Measurements from ENCODE around the gene SYNE1.
"Not testable (repeated sequence)": the region's sequence is repeated elsewhere in the genome, so short reads cannot be mapped to it uniquely, and the experiment has no call there.

Gene SYNE1

DNA sequence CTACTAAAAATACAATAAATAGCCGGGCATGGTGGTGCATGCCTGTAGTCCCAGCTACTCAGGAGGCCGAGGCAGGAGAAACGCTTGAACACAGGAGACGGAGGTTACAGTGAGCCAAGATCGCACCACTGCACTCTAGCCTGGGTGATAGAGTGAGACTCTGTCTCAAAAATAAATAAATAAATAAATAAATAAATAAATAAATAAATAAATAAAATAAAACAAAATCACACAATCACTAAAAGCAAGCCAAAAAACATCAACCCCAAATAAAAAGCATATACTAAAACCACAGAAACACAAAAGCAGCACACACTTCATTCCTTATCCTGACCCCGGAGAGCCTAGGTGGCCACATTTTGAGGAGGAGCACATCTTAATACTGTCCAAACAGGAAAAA, 498.8 kb downstream of the SYNE1 start:
- not testable (repeated sequence) for DNase-seq (ENCODE audit: low spot score)

DNA sequence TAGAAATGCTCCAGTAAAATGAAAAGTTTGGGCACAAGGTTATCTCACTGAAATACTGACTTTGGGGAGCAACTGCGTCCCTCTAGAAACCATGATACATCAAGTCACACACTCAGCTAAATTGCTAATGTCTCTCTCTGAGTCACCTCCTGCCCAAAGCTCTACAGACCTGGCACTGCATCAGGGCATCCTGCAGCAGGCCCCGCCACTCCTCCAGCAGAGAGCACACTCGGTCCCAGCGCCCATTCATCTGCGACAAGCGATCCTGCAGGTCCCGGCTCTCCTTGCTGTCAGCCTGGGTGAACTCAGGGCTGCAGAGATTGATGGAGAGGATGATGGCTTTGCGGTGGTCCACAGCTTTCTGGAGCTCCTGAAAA, 500.7 kb downstream of the SYNE1 start:
- DNase-seq (ENCODE audit: low spot score) = no peak

DNA sequence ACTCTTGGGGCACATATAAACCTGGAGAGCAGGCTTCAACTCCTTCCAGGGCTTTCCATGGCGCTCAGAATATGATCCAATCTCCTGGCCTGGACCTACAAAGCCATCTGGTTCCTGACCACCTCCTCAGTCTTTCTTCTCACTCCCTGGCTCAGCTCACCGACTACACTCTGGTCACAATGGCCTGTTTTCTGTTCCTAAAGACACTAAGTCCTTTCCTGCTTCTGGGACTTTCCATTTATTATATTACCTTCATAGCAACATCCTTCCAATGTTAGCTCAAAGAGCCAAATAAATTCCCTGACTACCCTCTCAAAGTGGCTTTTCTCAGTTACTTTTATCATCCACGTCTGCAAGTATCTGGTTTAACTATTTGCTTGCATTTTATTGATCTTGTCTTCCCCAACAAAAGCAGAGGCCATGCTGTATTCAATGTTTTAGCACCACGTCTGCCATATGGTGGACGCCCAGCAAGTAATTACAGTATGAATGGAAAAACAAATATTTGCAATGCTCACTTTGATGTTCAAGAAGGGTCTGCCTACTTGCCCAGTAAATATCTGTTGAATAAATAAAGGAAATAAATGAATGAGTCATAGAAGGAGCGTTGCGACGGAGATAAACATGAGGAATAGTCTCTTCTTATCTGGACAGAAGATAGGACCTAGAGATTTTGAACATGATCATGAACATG, 501.3 kb downstream of the SYNE1 start:
- no peak for DNase-seq (ENCODE audit: low spot score)

DNA sequence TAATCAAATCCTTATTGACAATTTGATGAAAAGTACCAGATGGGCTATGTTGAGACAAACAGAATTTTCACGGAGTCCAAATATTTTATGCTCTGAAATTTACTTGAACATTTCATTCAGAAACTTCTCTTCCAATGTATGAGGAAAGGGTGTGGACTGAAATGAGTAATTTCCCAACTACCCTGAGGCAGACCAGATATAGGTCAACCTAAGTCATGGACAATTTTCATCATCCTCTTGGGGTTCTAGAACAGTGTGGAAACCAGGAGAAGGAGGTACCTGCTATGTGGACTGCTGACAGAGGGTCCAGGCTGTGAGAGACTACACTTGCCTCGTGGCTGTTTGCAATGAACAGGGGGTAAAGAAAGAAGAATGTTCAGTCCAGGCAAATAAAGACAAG, 506.7 kb downstream of the SYNE1 start:
- DNase-seq (ENCODE audit: low spot score) = no peak

DNA sequence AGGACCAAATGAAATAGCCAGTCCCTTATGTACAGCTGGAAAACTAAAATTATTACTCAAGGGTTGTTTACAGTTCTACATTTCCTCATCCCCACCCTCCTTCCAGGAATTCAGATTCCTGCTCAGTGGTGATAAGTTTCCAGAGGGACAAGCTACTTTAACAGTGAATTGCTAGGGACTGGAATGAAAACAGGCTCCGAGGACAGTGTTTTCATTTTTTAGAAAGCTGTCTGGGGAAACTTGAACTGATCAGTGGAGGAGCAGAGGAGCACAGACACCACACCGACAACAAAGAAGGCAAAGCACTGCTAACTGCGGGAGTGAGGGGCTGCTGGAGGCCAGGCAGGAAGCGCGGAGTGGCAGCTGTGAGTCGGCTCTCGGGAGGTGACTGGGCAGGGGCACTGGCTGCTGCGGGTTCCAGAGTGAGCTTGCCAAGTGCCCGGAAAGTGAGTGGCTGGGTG, 507.4 kb downstream of the SYNE1 start:
- DNase-seq (ENCODE audit: low spot score) = peak; percentile 73

DNA sequence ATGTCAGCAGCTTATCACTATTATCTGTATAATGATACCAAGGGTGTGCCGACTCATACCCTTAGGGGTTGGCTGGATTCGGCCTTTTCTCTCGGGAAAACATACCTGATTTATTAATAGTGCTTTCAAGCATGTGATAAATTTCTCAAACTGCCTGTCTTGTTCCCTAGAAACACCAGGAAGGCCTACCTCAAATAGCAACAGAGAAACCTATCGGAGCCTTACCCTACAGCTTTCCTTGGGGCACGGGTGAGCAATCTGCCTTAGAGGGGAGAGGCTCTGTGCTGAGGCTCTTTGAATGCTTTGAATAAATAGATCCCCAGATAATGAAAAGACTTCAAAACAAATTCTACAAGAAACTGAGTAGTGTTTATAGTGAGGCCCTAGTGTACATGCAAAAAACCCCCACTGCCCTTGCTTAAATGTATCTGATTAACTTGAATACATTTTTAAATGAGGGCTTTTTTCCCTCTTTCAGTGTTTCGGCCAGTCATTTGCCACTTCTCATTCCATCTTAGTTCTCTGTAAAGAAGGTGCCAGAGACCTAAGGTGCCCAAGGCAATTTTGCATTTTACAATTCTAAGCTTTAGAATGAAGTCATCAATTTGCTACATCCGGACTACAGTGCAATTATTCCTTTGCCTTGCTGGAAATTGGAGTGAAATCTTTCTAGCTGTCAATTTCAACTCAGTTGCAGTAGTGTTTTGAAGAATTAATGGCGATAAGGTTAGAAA, 509.6 kb downstream of the SYNE1 start:
- DNase-seq (ENCODE audit: low spot score) = no peak

DNA sequence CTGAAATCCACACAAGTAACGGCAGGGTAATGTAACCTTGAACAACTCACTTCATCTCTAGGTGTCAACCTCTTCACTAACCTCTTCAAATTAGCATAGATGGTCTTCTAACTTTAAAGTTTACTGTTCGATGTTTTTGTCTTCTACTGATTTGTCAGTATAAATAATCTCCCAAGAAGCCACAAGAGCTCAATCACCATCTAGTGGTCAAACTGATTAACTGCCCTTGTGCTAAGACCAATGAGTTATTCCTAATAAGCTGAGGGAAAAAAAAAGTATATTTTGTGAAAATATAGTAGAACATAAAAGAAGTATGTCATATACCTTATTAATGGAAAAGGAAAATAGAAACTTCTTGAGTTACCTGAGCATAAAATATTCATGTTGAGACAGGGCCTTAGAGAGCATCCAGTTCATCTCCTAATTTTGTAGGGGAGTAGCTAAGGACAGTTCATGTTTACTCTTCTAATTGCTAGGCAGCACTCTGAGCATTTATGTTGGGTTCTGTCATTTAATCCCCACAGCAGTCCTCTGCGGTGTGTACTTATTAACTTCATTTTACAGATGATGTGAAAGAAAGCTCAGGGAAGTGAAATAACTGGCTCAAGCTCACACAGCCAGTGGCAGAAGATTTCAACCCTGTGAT, 512.6 kb downstream of the SYNE1 start:
- peak; percentile 70 for DNase-seq (ENCODE audit: low spot score)

DNA sequence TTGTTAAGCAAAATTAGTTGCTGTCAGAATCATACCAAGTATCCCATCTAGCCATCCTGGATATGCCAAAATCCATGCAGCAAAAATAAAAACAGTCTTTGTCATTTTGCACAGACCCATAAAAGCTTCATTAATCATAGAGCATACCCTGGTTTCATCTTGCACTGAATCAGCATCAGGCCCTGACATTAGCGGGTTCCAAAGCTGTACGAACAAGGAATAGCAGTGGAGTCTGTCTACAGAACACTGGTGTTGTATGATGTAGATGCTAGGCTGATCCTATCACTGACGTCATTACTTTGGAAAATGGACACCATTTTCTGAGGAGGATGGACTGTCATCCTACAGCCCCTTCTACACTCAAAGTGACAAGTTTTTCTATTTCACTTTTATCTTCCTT, 514.1 kb downstream of the SYNE1 start:
- DNase-seq (ENCODE audit: low spot score) = no peak

DNA sequence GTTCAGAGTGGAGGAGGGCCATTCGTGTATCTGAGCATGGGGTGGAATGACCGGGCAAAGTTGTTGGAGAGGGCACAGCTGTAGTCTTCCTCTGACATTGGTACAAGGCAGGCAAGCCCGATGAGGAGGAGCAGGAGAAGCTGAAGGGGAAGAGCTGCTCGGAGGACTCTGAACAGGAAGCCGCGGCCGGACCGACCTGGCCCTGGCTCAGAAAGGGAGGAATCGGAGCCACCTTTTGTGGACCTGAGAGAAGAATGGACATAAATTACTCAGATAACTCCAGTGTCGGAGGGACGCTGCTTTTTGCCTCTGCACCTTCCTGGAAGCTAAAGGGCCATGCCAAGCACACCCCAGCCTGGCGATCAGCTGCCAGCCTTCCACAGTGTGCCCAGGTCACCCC, 514.7 kb downstream of the SYNE1 start:
- no peak for DNase-seq (ENCODE audit: low spot score)

DNA sequence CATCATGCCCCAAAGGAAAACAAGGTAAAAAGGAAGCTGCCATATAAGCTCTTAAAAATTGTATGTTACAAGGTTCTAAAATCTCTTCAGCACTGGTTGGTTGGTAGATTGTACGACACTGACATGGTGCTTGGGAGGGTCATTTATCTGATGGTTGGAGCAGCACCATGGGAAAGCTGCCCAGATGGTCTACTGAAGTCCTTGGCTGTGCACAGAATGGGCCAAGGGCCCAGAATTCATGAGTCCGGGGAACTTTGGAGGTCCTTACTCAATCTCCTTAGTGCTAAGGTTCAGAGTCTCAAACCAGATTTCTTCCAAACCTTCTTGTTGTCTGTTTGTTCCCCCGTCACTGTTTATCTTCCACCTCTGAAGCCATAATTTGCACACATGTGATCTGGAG, 515.3 kb downstream of the SYNE1 start:
- no peak for DNase-seq (ENCODE audit: low spot score)

DNA sequence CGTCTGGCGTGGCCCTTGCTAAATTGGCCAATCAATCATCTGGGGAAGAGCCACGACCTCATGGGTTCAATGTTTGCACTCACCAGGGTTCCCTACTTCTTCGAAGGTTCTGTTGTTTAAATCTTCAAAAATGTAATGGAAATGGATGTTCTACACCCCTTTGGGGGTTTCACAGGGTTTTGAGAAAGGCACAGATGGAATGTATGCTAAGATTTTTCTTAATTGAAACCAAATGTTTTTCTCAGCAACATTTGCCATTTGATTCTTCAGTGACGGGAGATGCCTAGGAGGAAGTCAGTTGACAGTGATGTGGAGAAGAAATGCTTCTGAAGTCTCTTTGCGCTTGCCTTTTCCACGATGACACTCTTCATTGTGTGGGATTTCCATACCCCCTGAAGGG, 517.3 kb downstream of the SYNE1 start:
- no peak for DNase-seq (ENCODE audit: low spot score)

DNA sequence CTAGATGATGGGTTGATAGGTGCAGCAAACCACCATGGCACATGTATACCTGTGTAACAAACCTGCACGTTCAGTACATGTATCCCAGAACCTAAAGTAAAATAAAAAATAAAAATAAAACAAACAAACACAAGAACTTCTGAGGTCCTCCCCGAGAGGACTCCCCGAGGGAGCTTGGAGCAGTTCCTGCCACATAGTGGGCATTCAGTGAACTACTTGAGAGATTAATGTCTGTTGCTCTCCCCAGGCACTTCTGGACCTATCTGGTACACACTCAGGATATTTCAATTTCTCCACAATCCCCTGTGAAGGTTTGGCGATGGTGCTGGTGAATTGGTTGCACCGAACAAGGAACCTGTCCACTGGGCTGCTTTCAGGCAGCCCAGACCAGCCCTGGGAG, 518.5 kb downstream of the SYNE1 start:
- DNase-seq (ENCODE audit: low spot score) = no peak

DNA sequence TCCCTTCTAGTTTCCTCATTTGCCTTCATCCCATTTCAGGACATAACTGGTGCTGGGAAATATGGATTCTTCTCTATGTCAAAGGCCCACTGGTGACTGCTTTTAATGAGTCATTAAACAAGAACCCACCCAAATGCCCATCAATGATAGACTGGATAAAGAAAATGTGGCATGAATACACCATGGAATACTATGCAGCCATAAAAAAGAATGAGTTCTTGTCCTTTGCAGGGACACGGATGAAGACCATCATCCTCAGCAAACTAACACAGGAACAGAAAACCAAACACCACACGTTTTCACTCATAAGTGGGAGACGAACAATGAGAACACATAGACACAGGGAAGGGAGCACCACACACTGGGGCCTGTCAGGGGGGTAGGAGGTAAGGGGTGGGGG, 518.9 kb downstream of the SYNE1 start:
- DNase-seq (ENCODE audit: low spot score) = no peak

DNA sequence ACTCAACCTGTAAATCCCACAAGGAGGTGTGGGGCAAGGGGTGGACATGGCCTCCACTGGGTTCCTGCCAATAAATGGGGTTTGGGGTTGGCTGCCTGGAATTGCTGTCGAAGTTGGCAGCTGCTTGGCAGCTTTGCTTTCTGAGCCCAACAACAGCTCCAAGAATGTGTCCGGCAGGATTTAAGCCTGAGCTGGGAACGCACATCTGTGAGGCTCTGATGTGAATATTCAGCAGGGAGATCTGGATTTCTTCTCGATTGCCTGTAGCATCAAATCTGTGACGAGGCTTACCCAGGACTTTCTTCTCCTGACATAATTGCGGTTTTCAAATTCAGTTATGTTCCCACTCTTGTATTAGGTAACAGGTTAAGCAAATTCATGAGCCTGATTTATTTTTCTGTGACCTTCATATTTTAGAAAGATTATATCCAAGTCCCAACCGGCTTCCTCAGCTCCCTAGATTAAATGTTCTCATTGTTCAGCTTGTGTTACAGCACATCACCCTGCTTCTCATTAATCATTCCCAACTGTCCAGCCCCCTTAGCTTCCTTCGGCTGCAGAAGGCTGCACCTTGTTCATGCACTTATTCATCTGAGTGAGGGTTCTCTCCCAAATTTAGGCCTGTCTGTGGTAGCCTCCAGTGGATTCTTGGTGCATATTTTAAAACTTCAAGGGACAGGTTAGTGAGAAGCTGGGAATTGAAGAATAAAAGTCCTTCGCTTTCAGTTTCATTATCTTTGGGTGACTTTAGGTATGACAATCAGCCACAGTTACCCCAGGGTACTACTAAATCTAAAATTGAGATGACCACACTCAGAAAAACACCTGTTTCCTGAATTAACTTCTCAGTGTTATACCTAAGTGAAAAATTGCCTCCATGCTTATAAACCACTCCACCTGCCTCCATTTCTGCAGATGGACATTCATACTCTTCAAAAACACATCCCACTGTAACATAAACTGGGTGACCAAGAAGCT, 519.7 kb downstream of the SYNE1 start:
- no peak for DNase-seq (ENCODE audit: low spot score)

DNA sequence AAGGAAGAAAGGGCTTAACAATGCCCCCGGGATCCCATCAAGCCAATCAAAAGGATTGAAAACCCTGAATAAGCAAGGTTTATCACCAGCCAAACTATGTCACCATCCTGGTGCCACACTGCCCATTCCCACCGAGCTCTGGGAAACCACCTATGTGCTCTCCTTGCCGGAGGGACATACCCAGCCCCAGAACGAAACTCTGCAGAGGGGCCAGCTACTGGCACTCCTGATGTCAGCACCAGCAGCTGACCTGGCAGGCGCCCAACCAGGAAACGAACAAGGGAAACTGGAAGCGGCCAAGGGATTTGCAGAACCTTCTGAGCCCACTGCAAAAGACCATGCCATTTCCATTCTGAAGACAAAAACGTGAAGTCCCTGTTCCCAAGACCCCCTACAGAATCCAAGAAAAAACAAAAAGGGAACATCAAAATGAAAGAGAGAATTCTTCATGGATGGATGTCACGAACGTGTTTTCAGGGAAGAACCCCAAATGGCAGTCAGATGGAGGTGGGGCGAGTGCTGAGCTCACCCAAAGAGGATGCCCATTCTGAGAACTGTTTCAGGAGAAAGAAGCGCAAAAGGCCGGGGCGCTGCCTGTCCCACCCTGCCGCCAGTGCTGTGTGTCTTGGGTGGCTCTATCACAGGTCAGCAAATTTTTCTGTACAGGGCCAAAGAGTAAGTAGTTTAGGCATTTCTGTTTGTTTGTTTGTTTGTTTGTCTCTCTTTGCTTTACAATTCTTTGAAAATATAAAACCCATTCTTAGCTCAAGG, 524.5 kb downstream of the SYNE1 start:
- DNase-seq (ENCODE audit: low spot score) = no peak

DNA sequence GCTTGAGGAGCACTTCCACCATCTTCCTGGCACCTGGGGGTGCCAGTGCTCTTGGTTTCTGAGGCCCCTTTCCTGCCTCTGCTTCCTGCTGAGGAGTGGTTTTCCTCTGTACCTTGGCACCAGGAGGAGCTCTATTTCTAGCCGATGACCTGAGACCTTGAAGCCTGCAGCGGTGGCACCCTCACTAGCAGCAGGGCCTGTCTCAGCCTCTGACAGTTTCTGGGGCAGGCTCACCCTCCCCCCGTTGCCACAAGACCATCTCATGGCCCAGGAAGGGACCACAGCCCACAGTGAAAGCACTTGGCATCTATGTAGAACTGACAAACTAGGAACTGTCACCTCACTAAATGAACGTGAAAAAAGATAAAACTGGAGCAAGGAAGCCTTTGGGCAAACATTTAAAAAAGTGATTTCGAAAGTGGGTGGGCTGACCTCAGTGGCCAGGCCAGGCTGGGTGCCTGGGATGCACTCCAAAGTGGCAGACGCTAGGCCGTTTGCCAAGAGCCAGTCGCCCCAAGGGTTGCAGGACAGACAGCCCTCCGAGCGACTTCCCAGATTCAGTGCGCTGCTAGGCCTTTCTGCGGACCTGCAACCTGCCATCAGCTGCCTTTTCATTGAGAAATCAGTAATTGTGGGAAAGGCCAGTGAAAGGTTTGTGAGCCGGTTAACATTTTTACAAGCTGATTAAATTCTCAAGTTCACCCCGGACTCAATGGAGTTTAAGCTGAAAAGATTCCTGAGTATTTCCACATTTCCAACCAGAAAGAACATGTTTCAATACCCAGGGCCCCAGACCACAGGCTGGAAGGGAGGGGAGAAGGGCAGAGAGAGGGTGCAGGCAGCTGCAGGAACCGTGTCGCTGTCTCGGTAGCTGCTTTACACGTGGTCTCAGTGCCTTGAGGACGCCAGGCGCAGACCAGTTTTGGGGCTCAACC, 526.0 kb downstream of the SYNE1 start:
- DNase-seq (ENCODE audit: low spot score) = peak; percentile 45

DNA sequence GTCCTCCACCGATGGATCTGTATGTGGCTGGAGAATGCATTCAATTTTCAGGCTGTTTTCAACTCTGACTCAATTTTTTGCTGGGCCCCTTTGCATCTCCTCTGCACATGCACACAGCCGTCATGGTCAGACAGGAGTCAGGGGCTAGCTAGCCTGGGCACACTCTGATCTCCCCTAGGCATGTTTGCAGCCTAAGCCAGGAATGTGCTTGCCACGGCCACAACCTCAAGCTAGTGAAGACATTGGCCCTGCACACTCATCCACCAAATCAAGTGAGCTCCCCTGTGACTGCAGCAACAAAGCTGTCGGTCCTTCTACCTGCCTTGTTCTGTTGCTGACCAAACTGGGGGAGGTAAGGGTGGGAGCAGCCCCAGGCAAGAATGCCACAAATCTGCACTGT, 529.2 kb downstream of the SYNE1 start:
- no peak for DNase-seq (ENCODE audit: low spot score)

DNA sequence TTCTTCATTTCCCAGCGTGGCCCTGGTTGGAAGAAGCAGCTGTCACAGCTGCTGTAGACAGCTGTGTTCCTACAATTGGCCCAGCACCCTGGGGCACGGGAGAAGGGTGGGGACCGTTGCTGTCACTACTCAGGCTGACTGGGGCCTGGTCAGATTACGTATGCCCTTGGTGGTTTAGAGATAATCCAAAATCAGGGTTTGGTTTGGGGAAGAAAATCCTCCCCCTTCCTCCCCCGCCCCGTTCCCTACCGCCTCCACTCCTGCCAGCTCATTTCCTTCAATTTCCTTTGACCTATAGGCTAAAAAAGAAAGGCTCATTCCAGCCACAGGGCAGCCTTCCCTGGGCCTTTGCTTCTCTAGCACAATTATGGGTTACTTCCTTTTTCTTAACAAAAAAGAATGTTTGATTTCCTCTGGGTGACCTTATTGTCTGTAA, 537.0 kb downstream of the SYNE1 start:
- DNase-seq (ENCODE audit: low spot score) = peak; percentile 62

DNA sequence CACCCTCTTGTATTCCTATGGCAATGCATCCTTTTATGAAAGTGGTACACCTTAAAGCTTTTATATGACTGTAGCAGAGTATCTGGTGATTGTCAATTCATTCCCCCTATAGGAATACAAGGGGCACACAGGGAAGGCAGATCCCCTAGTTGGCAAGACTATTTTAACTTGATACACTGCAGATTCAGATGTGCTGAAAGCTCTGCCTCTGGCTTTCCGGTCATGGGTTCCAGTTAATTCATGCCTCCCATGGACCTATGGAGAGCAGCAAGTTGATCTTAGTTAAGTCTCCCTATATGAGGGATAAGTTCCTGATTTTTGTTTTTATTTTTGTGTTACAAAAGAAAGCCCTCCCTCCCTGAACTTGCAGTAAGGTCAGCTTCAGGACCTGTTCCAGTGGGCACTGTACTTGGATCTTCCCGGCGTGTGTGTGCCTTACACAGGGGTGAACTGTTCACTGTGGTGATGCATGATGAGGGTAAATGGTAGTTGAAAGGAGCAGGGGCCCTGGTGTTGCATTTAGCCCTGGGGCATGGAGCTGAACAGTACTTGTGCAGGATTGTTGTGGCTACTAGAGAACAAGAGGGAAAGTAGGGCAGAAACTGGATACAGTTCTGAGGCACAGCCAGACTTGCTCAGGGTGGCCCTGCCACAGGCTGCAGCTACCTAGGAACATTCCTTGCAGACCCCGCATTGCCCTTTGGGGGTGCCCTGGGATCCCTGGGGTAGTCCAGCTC, 537.5 kb downstream of the SYNE1 start:
- no peak for DNase-seq (ENCODE audit: low spot score)

Measured in GM03348 (cell line).